GM21723 (cell line): Measurements from ENCODE around the gene TAF11L13.

Experiments used
- ATAC-seq: cut with Tn5 transposase; IDR thresholded peaks from one replicate; pipeline ENCODE4 v1.9.1; 2021; ENCODE audit warnings: mild to moderate bottlenecking, moderate library complexity; ENCODE audit not compliant: unreplicated experiment

TAF11L13 gene

DNA sequence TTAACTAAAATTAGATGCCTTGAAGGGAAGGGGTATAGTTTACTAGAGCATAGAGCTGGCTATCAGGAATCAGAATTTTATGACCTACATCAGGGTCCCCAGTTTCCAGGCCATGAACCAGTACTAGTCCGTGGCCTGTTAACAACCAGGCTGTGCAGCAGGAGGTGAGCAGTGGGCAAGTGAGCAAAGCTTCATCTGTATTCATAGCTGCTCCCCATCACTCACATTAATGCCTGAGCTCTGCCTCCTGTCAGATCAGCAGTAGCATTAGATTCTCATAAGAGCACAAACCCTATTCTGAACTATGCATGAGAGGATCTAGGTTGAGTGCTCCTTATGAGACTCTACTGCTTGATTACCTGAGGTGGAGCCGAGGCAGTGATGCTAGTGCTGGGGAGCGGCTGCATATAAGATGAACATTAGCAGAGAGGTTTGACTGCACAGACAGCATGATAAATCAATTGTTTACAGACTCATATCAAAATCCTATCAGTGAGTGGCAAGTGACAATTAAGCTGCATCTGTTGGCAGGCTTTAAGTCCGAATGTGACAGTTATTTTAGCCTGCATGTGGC is 47.0 kb downstream of the TAF11L13 start:
- ATAC-seq, result no peak

DNA sequence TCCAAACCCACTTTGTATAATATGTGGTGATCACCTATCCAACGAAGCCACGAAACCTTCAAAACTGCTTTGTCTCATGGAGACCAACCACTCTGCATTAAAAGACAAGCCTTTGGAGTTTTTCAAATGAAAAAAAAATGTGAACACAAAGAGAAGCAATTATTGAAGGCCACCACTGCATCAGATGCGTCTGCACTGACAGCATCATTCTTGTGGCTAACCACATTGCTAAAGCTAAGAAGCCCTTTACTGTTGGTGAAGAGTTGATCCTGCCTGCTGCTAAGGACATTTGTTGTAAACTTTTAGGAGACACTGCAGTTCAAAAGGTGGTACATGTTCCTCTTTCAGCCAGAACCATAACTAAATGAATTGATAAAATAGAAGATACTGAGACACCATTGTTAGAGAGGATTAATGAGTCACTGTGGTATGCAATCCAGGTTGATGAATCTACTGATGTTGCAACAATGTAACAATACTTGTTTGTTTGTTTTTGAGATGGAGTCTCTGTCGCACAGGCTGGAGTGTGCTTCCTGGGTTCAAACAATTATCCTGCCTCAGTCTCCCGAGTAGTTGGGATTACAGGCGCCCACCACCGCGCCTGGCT is 47.8 kb downstream of the TAF11L13 start:
- no peak for ATAC-seq

DNA sequence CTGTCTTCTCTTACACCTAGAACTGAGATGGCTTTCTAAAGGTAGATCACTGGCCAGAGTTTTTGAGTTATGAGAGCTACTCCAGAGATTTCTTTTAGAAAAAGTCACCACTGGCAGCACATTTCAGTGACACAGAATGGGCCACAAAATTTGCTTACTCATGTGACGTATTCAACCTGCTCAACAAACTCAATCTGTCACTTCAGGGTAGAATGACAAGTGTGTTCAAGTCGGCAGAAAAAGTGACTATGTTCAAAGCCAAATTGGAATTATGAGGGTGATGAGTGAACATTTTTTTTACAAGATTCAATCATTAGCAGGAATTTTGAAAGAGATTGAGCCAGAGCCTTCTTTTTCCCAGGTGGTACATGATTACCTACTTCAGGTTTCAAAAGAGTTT is 48.8 kb downstream of the TAF11L13 start:
- no peak for ATAC-seq
